Transverse colon (tissue), 4 donors: ENCODE measurements around the gene CLIP3. TPM values are rescaled to one million over a fixed set of nuclear protein-coding genes. Genes with fewer than 3 reads are reported as not detected.

Source experiments
- DNase-seq: peaks from one replicate; pipeline ENCODE4 v3.0.0-alpha.2; 2019
- H3K27ac ChIP-seq, 4 donors: fragments of 200-600 bp; sonication (generic); 2 replicates each; pipeline ENCODE4 v1.5.1; 2016 to 2018; ENCODE audit warnings: inconsistent platforms in 4 of 4
- H3K27me3 ChIP-seq: fragments of 200-600 bp; sonication (generic); 2 replicates; pipeline ENCODE4 v1.5.1; 2017; ENCODE audit warnings: inconsistent platforms
- H3K36me3 ChIP-seq, 4 donors: fragments of 200-600 bp; sonication (generic); 2 replicates each; pipeline ENCODE4 v1.5.1; 2017 to 2019; ENCODE audit warnings: inconsistent platforms in 4 of 4
- H3K4me1 ChIP-seq, 4 donors: fragments of 200-600 bp; sonication (generic); 2 replicates each; pipeline ENCODE4 v1.5.1; 2017 to 2020; ENCODE audit warnings: inconsistent platforms in 4 of 4
- H3K4me3 ChIP-seq, 4 donors: fragments of 200-600 bp; sonication (generic); 1 replicate in 1 of 4; 2 replicates in 3 of 4; pipeline versions ENCODE4 v1.5.1 to v1.6.1; 2017 to 2019; ENCODE audit warnings: inconsistent platforms in 4 of 4
- H3K9me3 ChIP-seq, 2 donors: fragments of 200-600 bp; sonication (generic); 2 replicates each; pipeline ENCODE4 v1.5.1; 2017 to 2019; ENCODE audit warnings: inconsistent platforms in 2 of 2
- CTCF ChIP-seq, 5 experiments: fragments of 200-600 bp in 3 of 5; fragments of 450-650 bp in 2 of 5; sonication (generic) in 3 of 5; IDR thresholded peaks; 1 replicate in 2 of 5; 2 replicates in 3 of 5; pipeline ENCODE4 v1.5.1; 2016 to 2017; ENCODE audit warnings: antibody characterized with exemption in 5 of 5, inconsistent platforms in 3 of 5, mild to moderate bottlenecking in 2 of 5, moderate library complexity in 1 of 5
- EP300 ChIP-seq: sonication (generic); formaldehyde crosslinking; IDR thresholded peaks from one replicate; pipeline ENCODE4 v1.6.1; 2017; ENCODE audit warnings: antibody characterized with exemption, low read depth
- POLR2A ChIP-seq: fragments of 450-650 bp; IDR thresholded peaks from one replicate; pipeline ENCODE4 v1.6.1; 2016; ENCODE audit warnings: antibody characterized with exemption, mild to moderate bottlenecking, moderate library complexity
- POLR2AphosphoS5 ChIP-seq, 3 donors: sonication (generic); formaldehyde crosslinking; IDR thresholded peaks; one replicate each; pipeline ENCODE4 v1.6.1; 2016; ENCODE audit warnings: antibody characterized with exemption in 3 of 3
- WGBS, 2 donors: methylation state at CpG; one replicate each; pipeline ENCODE4 v1.1.5; 2018; ENCODE audit warnings: low coverage in 1 of 2; 5-methylcytosine and 5-hydroxymethylcytosine counted together
- in situ Hi-C, 4 donors: fragments of 200-750 bp; cut with MboI; loops; one replicate each; pipeline versions ENCODE4 v1.15.0 to v1.15.1; 2017; ENCODE audit warnings: low sequenced_read_pairs in 3 of 4, low pct_ligation_motif_present in 1 of 4, low pct_unique_long_range_greater_than_20kb in 1 of 4
- intact Hi-C: fragments of 100-400 bp; cut with DNase I; formaldehyde crosslinking; loops from one replicate; pipeline ENCODE4 v1.15.1; 2023; ENCODE audit warnings: low total_unique reads
- total RNA-seq, 4 donors: library from RNA; depleted of rRNA; stranded (reverse); fragments of >200 nt; gene quantifications; one replicate each; pipeline ENCODE4 v1.1.0, GENCODE V29; 2016

CLIP3 gene
- total RNA-seq, 4 donors from 2014 or later: 7.0 to 37.6 (median 23.5) TPM

- H3K27ac ChIP-seq: peak overlapping the region; percentile 19 to 85 (median 72)
These were observed 22.9 kb downstream of the CLIP3 start for GRCh38 chr19:36009633-36010379.

GRCh38 chr19:36009220-36009619 lies 23.5 kb downstream of the CLIP3 start:
- in situ Hi-C loops (loop anchor here in 1 of 4 donors (10.0 kb wide), 1 partner anchor 46 kb away; the partner anchor contains the start of genes THAP8 and WDR62), intact Hi-C loops (no loop called here)
- peaks cover 10 to 22% (median 17%) of the 10 kb centered on the region in 4 donors for H3K4me1 ChIP-seq
- peak; percentile 76 for DNase-seq
- no peaks in the 10 kb centered on the region for H3K9me3 ChIP-seq
- H3K27ac ChIP-seq: peak overlapping the region; percentile 19 to 85 (median 72)
- no peaks in the 10 kb centered on the region for H3K36me3 ChIP-seq
- peak overlapping the region; percentile 13 to 40 (median 37) for H3K4me3 ChIP-seq
- TF ChIP-seq POLR2AphosphoS5 (IDR thresholded peaks at IDR 0.05) (peak; percentile 23 to 45 (median 30)), EP300 (no peak), POLR2A (no peak), CTCF (IDR thresholded peaks at IDR 0.05) (no peak)
- H3K27me3 ChIP-seq: no peaks in the 10 kb centered on the region
- WGBS, 2 donors: 0 to 1% methylated on average over 4 to 50 of the region's 50 CpGs

More at GRCh38 chr19:36009633-36010379, 22.9 kb downstream of the CLIP3 start:
- 58 to 62% methylated on average over 8 to 15 of the region's 15 CpGs for WGBS, 2 donors
- no peak for TF ChIP-seq CTCF (IDR thresholded peaks at IDR 0.05)
- no peak for TF ChIP-seq POLR2A
- Histone ChIP-seq H3K4me3 (peak overlapping the region; percentile 10 to 40 (median 37)), H3K27me3 (no peaks in the 10 kb centered on the region), H3K4me1 (peaks cover 15 to 27% (median 22%) of the 10 kb centered on the region in 4 donors), H3K9me3 (no peaks in the 10 kb centered on the region), H3K36me3 (no peaks in the 10 kb centered on the region)
- no peak for DNase-seq
- in situ Hi-C loops: loop anchor here in 1 of 4 donors (10.0 kb wide), 1 partner anchor 45 kb away; the partner anchor contains the start of genes THAP8 and WDR62
- intact Hi-C loops: no loop called here

- peak; percentile 23 for TF ChIP-seq POLR2A
- TF ChIP-seq POLR2AphosphoS5 (IDR thresholded peaks at IDR 0.05): peak in 1 of 3 donors; percentile 11
- TF ChIP-seq EP300: no peak
- no peak for TF ChIP-seq CTCF (IDR thresholded peaks at IDR 0.05)
- Histone ChIP-seq H3K4me3 (peak within 1 kb of the TSS; percentile 13 to 40 (median 37)), H3K27ac (peak within 1 kb of the TSS; percentile 19 to 85 (median 72)), H3K36me3 (no peaks in the 10 kb centered on the region), H3K4me1 (peaks cover 10 to 20% (median 15%) of the 10 kb centered on the region in 4 donors), H3K9me3 (no peaks in the 10 kb centered on the region), H3K27me3 (no peaks in the 10 kb centered on the region)
- DNase-seq: peak; percentile 76
- in situ Hi-C loops (loop anchor here in 1 of 4 donors (10.0 kb wide), 1 partner anchor 46 kb away; the partner anchor contains the start of genes THAP8 and WDR62), intact Hi-C loops (no loop called here)
- 42% methylated on average over 19 of the region's 19 CpGs; no CpG with 5 or more reads in 1 of the 2 donors for WGBS, 2 donors
These were observed 24.2 kb downstream of the CLIP3 start, which contains the start of gene SYNE4 for GRCh38 chr19:36008336-36008978. Gene SYNE4 (minus strand): TSS chr19:36008813. CDS start chr19:36008681, 132 bp downstream.

GRCh38 chr19:36006955-36007354 lies 25.7 kb downstream of the CLIP3 start:
- intact Hi-C loops (no loop called here), in situ Hi-C loops (loop anchor here in 1 of 4 donors (10.0 kb wide), 1 partner anchor 48 kb away; the partner anchor contains the start of genes THAP8 and WDR62)
- TF ChIP-seq POLR2AphosphoS5 (IDR thresholded peaks at IDR 0.05): no peak
- no peak for TF ChIP-seq CTCF (IDR thresholded peaks at IDR 0.05)
- Histone ChIP-seq H3K4me1 (peaks cover 10 to 16% (median 13%) of the 10 kb centered on the region in 4 donors), H3K27ac (no peak overlapping the region), H3K27me3 (no peaks in the 10 kb centered on the region), H3K9me3 (no peaks in the 10 kb centered on the region), H3K4me3 (no peak overlapping the region), H3K36me3 (no peaks in the 10 kb centered on the region)
- 92% methylated on average over 5 of the region's 5 CpGs; no CpG with 5 or more reads in 1 of the 2 donors for WGBS, 2 donors
- no peak for DNase-seq
